ENCODE data around the gene RAB3GAP1.

Gene RAB3GAP1

DNA sequence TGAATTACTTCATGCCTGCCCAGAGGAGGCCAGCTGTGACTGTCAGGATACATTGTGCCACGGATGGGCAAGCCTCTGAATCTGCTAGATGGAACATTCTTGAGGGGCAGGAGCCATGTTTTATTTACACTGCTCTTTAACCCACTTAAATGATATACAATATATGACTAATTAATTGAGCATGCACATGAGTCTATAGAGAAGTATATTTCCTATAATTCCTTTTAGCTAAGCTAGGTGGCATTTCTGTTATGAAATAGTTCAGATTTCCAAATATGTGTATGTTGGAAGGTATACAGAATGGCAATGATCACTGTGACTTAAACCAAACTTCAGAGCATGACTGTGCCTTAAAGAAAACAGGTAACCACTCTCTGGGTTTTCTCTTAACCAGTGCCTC, 131.7 kb downstream of the RAB3GAP1 start:
- no peak for DNase-seq (ENCODE audit: low read depth, low spot score)
- no peak overlapping the region for H3K4me3 ChIP-seq (ENCODE audit: low read length)

DNA sequence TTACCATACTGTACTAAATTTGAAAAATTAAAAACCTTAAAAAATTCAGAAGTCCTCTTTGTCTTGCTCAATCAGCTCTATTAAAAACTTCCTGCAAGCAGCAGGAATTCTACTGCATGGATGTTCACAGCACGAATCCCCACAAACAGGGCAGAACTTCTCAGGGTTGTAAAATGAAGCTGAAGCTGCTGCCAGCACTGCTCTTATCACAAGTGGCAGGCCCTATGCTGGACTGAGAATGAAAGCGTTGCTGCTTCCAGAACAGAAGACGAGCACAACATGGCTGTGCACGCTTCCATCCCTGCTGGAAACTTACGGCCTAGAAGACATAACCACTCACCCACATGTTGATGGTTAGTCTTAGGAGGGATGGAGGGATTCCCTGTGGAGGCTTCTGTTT, 134.0 kb downstream of the RAB3GAP1 start:
- no peak overlapping the region for H3K4me3 ChIP-seq (ENCODE audit: low read length)
- DNase-seq (ENCODE audit: low read depth, low spot score), result no peak

- no peak for DNase-seq (ENCODE audit: low read depth, low spot score)
- no peak overlapping the region for H3K4me3 ChIP-seq (ENCODE audit: low read length)
These were observed 135.2 kb downstream of the RAB3GAP1 start for GRCh38 chr2:135187270-135187669.

- no peak for DNase-seq (ENCODE audit: low read depth, low spot score)
These were observed 137.1 kb downstream of the RAB3GAP1 start for GRCh38 chr2:135189148-135189547.

DNA sequence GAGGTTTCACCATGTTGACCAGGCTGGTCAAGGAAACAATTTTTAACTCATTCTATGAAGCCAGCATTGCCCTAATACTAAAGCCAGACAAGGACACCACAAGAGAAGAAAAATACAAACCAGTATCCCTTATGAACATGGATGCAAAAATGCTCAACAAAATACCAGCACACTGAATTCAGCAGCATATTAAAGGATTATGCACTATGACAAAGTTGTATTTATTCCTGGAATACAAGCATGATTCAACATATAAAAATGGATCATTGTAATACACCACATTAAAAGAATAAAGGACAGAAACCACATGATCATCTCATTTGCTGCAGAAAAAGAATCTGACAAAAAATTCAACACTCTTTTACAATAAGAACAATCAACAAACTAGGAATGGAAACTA, 138.7 kb downstream of the RAB3GAP1 start:
- DNase-seq (ENCODE audit: low read depth, low spot score), result no peak

More at GRCh38 chr2:135189148-135189547, 137.1 kb downstream of the RAB3GAP1 start:
- no peak overlapping the region for H3K4me3 ChIP-seq (ENCODE audit: low read length)

GRCh38 chr2:135198481-135198880, 146.4 kb downstream of the RAB3GAP1 start:
- H3K4me3 ChIP-seq (ENCODE audit: low read length), result no peak overlapping the region
- no peak for DNase-seq (ENCODE audit: low read depth, low spot score)

More for the DNA sequence above, 138.7 kb downstream of the RAB3GAP1 start:
- no peak overlapping the region for H3K4me3 ChIP-seq (ENCODE audit: low read length)

GRCh38 chr2:135202751-135203150, 150.7 kb downstream of the RAB3GAP1 start:
- H3K4me3 ChIP-seq (ENCODE audit: low read length), result no peak overlapping the region
- DNase-seq (ENCODE audit: low read depth, low spot score), result no peak

GRCh38 chr2:135203944-135204343, 151.9 kb downstream of the RAB3GAP1 start:
- no peak for DNase-seq (ENCODE audit: low read depth, low spot score)
- no peak overlapping the region for H3K4me3 ChIP-seq (ENCODE audit: low read length)

DNA sequence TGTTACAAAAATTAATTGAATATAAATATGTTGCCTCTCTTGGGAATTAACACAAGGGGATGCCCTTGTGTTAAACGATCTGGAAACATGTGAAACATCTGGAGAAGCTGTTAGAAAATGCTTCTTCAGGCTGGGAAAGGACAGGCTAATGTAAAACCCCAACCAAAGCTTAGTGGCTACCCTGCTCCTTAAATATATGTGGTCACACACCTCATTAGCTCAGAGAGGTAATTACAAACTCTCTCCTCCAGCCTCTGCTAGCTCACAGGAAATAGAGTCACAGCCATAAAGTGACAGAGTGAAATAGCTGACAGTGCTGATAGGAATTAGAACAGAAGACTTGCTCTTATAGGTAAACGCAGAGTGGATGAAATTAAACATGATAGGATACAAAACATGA, 155.9 kb downstream of the RAB3GAP1 start:
- no peak for DNase-seq (ENCODE audit: low read depth, low spot score)
- no peak overlapping the region for H3K4me3 ChIP-seq (ENCODE audit: low read length)

- no peak for DNase-seq (ENCODE audit: low read depth, low spot score)
- H3K4me3 ChIP-seq (ENCODE audit: low read length), result no peak overlapping the region
These were observed 160.7 kb downstream of the RAB3GAP1 start for GRCh38 chr2:135212757-135213156.

- no peak for DNase-seq (ENCODE audit: low read depth, low spot score)
- no peak overlapping the region for H3K4me3 ChIP-seq (ENCODE audit: low read length)
These were observed 166.3 kb downstream of the RAB3GAP1 start for GRCh38 chr2:135218426-135218825.

GRCh38 chr2:135219226-135219625, 167.1 kb downstream of the RAB3GAP1 start:
- DNase-seq (ENCODE audit: low read depth, low spot score), result no peak
- no peak overlapping the region for H3K4me3 ChIP-seq (ENCODE audit: low read length)

Data from Jurkat, Clone E6-1 (cell line).